ENCODE results near the gene MFSD6L. TPM values are rescaled to one million over a fixed set of nuclear protein-coding genes. Genes with fewer than 3 reads are reported as not detected.

Gene MFSD6L
- total RNA-seq, 1 experiment from 2014 or later, result 2.1 TPM

GRCh38 chr17:8822401-8823035 is 23.4 kb upstream of the MFSD6L start:
- Mint-ChIP-seq H3K27ac (no peak overlapping the region; a peak in 1 of 7 replicates), H3K4me1 (peaks cover 7 to 14% of the 10 kb centered on the region in 2 experiments), H3K27me3 (ENCODE audit: low read depth) (peaks cover 18% of the 10 kb centered on the region), H3K4me3 (no peak overlapping the region), H3K36me3 (ENCODE audit: insufficient read depth in 1 of 3, low read depth in 3 of 3) (no peaks in the 10 kb centered on the region; a peak in 1 of 7 replicates), H3K9me3 (peaks cover 3 to 10% of the 10 kb centered on the region in 2 experiments; a peak in 3 of 5 replicates)
- no peak overlapping the region for H3K4me2 ChIP-seq (ENCODE audit: insufficient read depth, insufficient read length, low read length)
- H2BK12ac ChIP-seq (ENCODE audit: insufficient read length, low read depth, low read length), result no peak overlapping the region
- H4K5ac ChIP-seq (ENCODE audit: insufficient read length, low read depth, low read length), result no peak overlapping the region
- no peaks in the 10 kb centered on the region for H3K79me1 ChIP-seq (ENCODE audit: insufficient read depth, low read depth, low read length, poor library complexity, severe bottlenecking)
- H3K4ac ChIP-seq (ENCODE audit: low read depth, low read length), result no peak overlapping the region
- DNase-seq, result no peak
- H2BK15ac ChIP-seq (ENCODE audit: low read depth, low read length), result no peak overlapping the region
- no peaks in the 10 kb centered on the region for H4K20me1 ChIP-seq (ENCODE audit: control insufficient read depth, insufficient read depth, insufficient read length)
- no peaks in the 10 kb centered on the region for H3K4me1 ChIP-seq (ENCODE audit: insufficient read depth, low read length)
- H4K8ac ChIP-seq (replicated peaks; ENCODE audit: insufficient read length, low read depth, low read length), result no peak overlapping the region
- H2BK120ac ChIP-seq (ENCODE audit: low read depth, low read length, poor library complexity, severe bottlenecking), result no peak overlapping the region
- no peak overlapping the region for H3K23ac ChIP-seq (ENCODE audit: insufficient read length, low read depth, low read length)
- no peak overlapping the region for H3K14ac ChIP-seq (ENCODE audit: insufficient read depth, low read length)
- H3K9ac ChIP-seq (ENCODE audit: extremely low read depth, insufficient read length, low read length), result no peak overlapping the region
- no peak overlapping the region for H3K18ac ChIP-seq (ENCODE audit: insufficient read length, low read depth, low read length)
- H2AFZ ChIP-seq (ENCODE audit: low read length), result no peak overlapping the region
- no peak overlapping the region for H2BK5ac ChIP-seq (ENCODE audit: insufficient read length, low read length)
- H3K23me2 ChIP-seq (ENCODE audit: insufficient read length, low read depth, low read length, poor library complexity, severe bottlenecking), result no peaks in the 10 kb centered on the region
- no peak overlapping the region for H3K56ac ChIP-seq (ENCODE audit: insufficient read length, low read depth, low read length)
- H2AK5ac ChIP-seq (ENCODE audit: insufficient read length, low read length), result no peak overlapping the region
- no peaks in the 10 kb centered on the region for H3K79me2 ChIP-seq (ENCODE audit: insufficient read depth, low read length)
- no peak overlapping the region for H4K91ac ChIP-seq (ENCODE audit: insufficient read length, low read depth, low read length)
- WGBS (ENCODE audit: extremely low coverage, insufficient read length, low lambda C conversion rate), result no CpG with 5 or more reads among the region's 5 CpGs
- H3K27ac ChIP-seq (ENCODE audit: insufficient read length, low read depth, low read length), result no peak overlapping the region
- TF ChIP-seq, protein P1, sequence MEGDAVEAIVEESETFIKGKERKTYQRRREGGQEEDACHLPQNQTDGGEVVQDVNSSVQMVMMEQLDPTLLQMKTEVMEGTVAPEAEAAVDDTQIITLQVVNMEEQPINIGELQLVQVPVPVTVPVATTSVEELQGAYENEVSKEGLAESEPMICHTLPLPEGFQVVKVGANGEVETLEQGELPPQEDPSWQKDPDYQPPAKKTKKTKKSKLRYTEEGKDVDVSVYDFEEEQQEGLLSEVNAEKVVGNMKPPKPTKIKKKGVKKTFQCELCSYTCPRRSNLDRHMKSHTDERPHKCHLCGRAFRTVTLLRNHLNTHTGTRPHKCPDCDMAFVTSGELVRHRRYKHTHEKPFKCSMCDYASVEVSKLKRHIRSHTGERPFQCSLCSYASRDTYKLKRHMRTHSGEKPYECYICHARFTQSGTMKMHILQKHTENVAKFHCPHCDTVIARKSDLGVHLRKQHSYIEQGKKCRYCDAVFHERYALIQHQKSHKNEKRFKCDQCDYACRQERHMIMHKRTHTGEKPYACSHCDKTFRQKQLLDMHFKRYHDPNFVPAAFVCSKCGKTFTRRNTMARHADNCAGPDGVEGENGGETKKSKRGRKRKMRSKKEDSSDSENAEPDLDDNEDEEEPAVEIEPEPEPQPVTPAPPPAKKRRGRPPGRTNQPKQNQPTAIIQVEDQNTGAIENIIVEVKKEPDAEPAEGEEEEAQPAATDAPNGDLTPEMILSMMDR (conservative IDR thresholded peaks at IDR 0.05), result no peak
- H2BK20ac ChIP-seq (ENCODE audit: low read depth, low read length, poor library complexity, severe bottlenecking), result no peak overlapping the region
- no peaks in the 10 kb centered on the region for H3K27me3 ChIP-seq (ENCODE audit: insufficient read depth, low read length)
- H3K9me3 ChIP-seq (ENCODE audit: control insufficient read depth, low read depth, low read length), result no peaks in the 10 kb centered on the region
- no peak overlapping the region for H3T11ph ChIP-seq (ENCODE audit: low read length)
